ENCODE measurements around the gene PRAMEF7.
"Not testable (repeated sequence)": the region's sequence is repeated elsewhere in the genome, so short reads cannot be mapped to it uniquely, and the experiment has no call there.

PRAMEF7 gene

GRCh38 chr1:12916310-12916709, at the start of gene PRAMEF7:
TSS of gene PRAMEF7 (plus strand) at chr1:12916610. CDS start at chr1:12917693, 1,083 bp downstream.
- not testable (repeated sequence) for DNase-seq

- not testable (repeated sequence) for DNase-seq
Observed at GRCh38 chr1:12878453-12878852, 38.0 kb upstream of the PRAMEF7 start.

- DNase-seq, result not testable (repeated sequence)
Observed at GRCh38 chr1:12886101-12886500, 30.3 kb upstream of the PRAMEF7 start, which contains the start of gene PRAMEF4. TSS of gene PRAMEF4 (minus strand) at chr1:12886201. CDS start at chr1:12883394, 2,807 bp downstream.

GRCh38 chr1:12898170-12898569, 18.2 kb upstream of the PRAMEF7 start, which contains the start of gene PRAMEF10:
TSS of gene PRAMEF10 (minus strand) at chr1:12898270. CDS start at chr1:12895847, 2,423 bp downstream.
- not testable (repeated sequence) for DNase-seq

GRCh38 chr1:12899186-12899585, 17.2 kb upstream of the PRAMEF7 start:
- DNase-seq, result not testable (repeated sequence)

GRCh38 chr1:12903793-12904572, 12.4 kb upstream of the PRAMEF7 start:
- not testable (repeated sequence) for DNase-seq

GRCh38 chr1:12921749-12922148, 5.3 kb downstream of the PRAMEF7 start:
- DNase-seq, result not testable (repeated sequence)

GRCh38 chr1:12924368-12924767, 8.0 kb downstream of the PRAMEF7 start:
- DNase-seq, result not testable (repeated sequence)

GRCh38 chr1:12947480-12947879, 31.1 kb downstream of the PRAMEF7 start, which contains the start of gene PRAMEF6:
TSS of gene PRAMEF6 (minus strand) at chr1:12947580. CDS start at chr1:12942518, 5,062 bp downstream.
- DNase-seq, result not testable (repeated sequence)

All from activated CD4-positive, alpha-beta T cell treated with anti-CD3 and anti-CD28 coated beads, Interleukin-2, amount 50 U/mL, for 48 hours (primary cell).